ENCODE data around the gene GRAMD1C.
A peak's percentile ranks its signal among the peaks of the same experiment; 100 is the strongest.
"Not testable (repeated sequence)": the region's sequence is repeated elsewhere in the genome, so short reads cannot be mapped to it uniquely, and the experiment has no call there.

GRAMD1C gene

GRCh38 chr3:113838631-113839209, at the start of gene GRAMD1C:
Gene GRAMD1C, plus strand, starts transcription at chr3:113838788. Its CDS starts 122 bp downstream, at chr3:113838910.
- peak; percentile 70 to 78 for DNase-seq (ENCODE audit: low read depth in 2 of 2)

- no peak for DNase-seq (ENCODE audit: low read depth in 2 of 2)
These were observed 47.2 kb upstream of the GRAMD1C start for GRCh38 chr3:113791381-113791780.

- no peak for DNase-seq (ENCODE audit: low read depth in 2 of 2)
These were observed 44.1 kb upstream of the GRAMD1C start for GRCh38 chr3:113794526-113794925.

- no peak for DNase-seq (ENCODE audit: low read depth in 2 of 2)
These were observed 42.9 kb upstream of the GRAMD1C start for GRCh38 chr3:113795693-113796092.

- no peak for DNase-seq (ENCODE audit: low read depth in 2 of 2)
These were observed 35.7 kb upstream of the GRAMD1C start for GRCh38 chr3:113802795-113803455.

- no peak for DNase-seq (ENCODE audit: low read depth in 2 of 2)
These were observed 33.9 kb upstream of the GRAMD1C start for GRCh38 chr3:113804661-113805060.

GRCh38 chr3:113805249-113805648, 33.3 kb upstream of the GRAMD1C start:
- no peak for DNase-seq (ENCODE audit: low read depth in 2 of 2)

GRCh38 chr3:113812854-113813253, 25.7 kb upstream of the GRAMD1C start:
- no peak for DNase-seq (ENCODE audit: low read depth in 2 of 2)

- no peak for DNase-seq (ENCODE audit: low read depth in 2 of 2)
These were observed 18.7 kb upstream of the GRAMD1C start for GRCh38 chr3:113819866-113820265.

- DNase-seq (ENCODE audit: low read depth in 2 of 2), result no peak
These were observed 13.5 kb upstream of the GRAMD1C start for GRCh38 chr3:113825090-113825489.

GRCh38 chr3:113828600-113828999, 10.0 kb upstream of the GRAMD1C start:
- DNase-seq (ENCODE audit: low read depth in 2 of 2), result no peak

GRCh38 chr3:113829576-113830354, 8.8 kb upstream of the GRAMD1C start:
- DNase-seq (ENCODE audit: low read depth in 2 of 2), result no peak

GRCh38 chr3:113831103-113831355, 7.6 kb upstream of the GRAMD1C start:
- no peak for DNase-seq (ENCODE audit: low read depth in 2 of 2)

GRCh38 chr3:113832477-113833164, 6.0 kb upstream of the GRAMD1C start:
- DNase-seq (ENCODE audit: low read depth in 2 of 2), result no peak

- no peak for DNase-seq (ENCODE audit: low read depth in 2 of 2)
These were observed 3.6 kb upstream of the GRAMD1C start for GRCh38 chr3:113834983-113835382.

GRCh38 chr3:113839551-113839950, 963 bp downstream of the GRAMD1C start:
- no peak for DNase-seq (ENCODE audit: low read depth in 2 of 2)

- DNase-seq (ENCODE audit: low read depth in 2 of 2), result no peak
These were observed 6.1 kb downstream of the GRAMD1C start for GRCh38 chr3:113844622-113845222.

- no peak for DNase-seq (ENCODE audit: low read depth in 2 of 2)
These were observed 8.7 kb downstream of the GRAMD1C start for GRCh38 chr3:113847247-113847646.

- DNase-seq (ENCODE audit: low read depth in 2 of 2), result no peak
These were observed 9.3 kb downstream of the GRAMD1C start for GRCh38 chr3:113847664-113848461.

GRCh38 chr3:113849071-113849470, 10.5 kb downstream of the GRAMD1C start:
- not testable (repeated sequence) for DNase-seq (ENCODE audit: low read depth in 2 of 2)

- DNase-seq (ENCODE audit: low read depth in 2 of 2), result not testable (repeated sequence)
These were observed 11.3 kb downstream of the GRAMD1C start for GRCh38 chr3:113849841-113850240.
